Left forelimb (tissue), 1 donor: ENCODE results near the gene LRCH4.

Source experiments
- DNase-seq: peaks from one replicate; pipeline ENCODE4 v3.0.0-alpha.2; 2018; ENCODE audit warnings: low spot score

Gene LRCH4

DNA sequence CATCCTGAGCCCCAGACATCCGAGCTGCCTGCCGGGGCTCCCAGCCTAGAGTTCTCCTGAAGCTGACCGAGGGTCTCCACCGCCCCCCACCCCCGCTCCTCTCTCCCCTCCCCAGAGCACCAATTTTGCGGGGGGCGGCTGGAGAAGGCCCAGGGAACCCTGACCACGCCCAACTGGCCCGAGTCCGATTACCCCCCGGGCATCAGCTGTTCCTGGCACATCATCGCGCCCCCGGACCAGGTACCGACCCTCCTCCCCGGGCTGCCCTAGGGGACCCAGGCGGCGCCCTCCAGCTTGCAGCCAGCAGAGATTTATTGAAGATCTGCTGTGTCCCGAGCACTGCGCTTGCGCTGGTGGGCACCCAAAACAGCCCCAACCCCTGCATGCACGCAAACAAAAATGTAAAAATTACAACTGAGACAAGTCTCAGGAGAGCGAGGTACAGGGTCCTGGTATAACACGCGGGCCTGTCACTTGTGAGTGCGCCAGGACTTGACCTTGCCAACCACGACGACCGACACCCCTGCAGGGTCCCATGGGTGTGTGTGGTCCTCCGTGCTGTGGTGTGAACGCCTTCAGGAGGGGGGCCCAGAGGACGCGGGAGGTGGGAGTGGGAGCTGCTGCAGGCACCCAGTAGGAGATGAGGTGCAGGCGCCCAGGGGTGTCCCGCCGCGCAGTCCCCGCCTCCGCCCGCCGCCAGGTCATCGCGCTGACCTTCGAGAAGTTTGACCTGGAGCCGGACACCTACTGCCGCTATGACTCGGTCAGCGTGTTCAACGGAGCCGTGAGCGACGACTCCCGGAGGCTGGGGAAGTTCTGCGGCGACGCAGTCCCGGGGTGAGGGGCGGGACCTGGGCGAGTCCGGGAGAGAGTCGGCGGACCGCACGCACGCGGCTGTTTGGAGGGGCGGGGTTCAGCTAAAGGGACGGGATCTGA lies 19.3 kb upstream of the LRCH4 start:
- DNase-seq = no peak

DNA sequence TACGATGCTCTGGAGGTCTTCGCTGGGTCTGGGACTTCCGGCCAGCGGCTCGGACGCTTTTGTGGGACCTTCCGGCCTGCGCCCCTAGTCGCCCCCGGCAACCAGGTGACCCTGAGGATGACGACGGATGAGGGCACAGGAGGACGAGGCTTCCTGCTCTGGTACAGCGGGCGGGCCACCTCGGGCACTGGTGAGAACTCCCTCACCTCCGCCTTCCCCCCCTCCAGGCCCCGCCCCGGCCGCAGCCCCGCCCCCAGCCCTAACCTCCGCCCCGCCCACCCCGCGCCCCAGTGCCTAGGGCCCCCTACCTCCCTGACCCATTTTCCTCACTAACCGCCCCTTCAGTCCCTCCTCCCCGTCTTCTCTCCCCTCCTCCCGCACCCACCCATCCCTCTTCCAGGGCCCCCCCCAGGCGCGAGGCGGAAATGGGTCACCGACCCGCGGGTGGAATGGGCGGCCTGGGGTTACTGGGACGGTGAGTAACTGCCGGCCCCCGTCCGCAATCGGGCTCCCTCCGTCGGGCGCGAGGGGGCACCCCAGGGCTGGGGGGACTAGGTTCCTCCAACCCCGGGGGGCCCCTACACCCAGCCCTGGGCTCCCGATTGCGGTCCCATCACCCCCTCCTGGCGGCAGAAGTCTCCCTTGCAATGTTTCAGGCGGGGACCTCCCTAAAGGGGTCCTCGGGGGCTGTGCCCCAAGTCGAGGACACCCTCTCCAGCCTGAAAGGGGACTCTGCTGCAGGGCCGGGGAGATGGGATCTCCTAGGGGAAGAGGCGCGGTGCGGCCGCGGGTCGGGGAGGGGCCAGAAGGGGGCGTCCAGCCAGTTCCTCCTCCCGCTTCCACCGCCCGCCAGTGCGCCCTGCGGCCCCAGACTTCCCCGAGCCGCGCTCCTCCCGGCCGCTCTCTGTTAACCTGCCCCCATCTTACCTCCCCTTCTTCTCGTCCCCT lies 18.4 kb upstream of the LRCH4 start:
- DNase-seq = no peak

DNA sequence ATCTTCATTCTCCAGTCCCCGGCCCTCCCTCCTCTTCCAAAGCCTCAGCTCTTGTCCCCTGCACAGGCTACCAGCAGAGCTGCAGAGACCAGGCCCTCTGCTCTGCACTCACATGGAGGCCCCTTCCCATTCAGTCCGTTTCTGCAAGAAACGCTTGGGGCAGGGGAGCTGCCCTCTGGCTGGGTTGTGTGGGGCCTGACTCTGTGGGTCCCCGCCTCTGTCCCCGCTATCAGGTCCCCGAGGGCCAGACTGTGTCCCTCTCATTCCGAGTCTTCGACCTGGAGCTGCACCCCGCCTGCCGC lies 17.7 kb upstream of the LRCH4 start:
- DNase-seq = no peak

DNA sequence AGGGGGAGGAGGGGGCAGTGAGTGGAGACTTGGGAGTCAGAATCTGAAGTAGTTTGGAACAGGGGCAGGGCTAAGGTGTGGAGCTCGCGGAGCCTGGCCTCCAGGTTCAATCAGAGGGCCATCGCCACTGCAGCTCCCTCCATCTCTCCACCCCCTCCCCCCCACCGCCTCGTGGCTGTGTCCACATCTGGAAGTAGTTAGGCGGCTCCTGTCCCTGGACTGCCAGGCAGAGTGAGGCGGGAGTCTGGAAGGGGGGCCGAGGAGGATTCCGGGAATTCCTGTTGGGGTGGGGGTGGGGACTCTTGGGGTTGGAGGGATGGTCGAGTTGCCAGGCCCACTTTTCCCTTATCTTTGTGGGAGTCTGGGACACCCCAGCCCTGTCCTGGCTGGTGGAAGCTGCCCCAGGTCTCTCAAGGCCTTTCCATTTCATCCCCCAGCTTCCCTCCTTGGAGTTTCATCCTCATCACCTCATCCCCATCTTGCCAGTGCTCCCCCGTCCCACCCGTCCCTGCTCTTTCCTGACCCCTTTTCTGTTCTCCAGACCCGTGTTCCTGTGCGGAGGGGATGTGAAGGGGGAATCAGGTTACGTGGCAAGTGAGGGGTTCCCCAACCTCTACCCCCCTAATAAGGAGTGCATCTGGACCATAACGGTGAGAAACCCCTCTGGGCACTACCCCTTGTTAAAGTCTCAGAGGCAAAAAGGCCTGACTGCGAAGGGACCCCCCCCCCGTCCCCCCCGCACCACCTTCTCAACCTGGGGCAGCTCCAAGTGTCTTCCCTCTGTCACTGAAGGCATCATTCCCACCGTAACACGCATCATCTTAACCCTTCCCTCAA lies 17.2 kb upstream of the LRCH4 start:
- DNase-seq = peak; percentile 92

DNA sequence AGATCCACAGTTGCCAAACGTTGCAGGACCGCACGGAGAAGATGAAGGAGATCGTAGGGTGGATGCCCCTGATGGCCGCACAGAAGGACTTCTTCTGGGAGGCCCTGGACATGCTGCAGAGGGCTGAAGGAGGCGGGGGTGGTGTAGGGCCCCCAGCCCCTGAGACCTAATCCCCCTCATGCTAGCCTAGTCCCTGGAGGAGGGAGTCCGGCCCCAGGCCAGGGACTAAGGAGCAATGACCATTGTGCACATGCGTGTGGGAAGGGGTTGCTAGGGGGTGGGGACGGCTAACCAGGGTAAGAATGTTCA lies 14.8 kb upstream of the LRCH4 start:
- DNase-seq = no peak

DNA sequence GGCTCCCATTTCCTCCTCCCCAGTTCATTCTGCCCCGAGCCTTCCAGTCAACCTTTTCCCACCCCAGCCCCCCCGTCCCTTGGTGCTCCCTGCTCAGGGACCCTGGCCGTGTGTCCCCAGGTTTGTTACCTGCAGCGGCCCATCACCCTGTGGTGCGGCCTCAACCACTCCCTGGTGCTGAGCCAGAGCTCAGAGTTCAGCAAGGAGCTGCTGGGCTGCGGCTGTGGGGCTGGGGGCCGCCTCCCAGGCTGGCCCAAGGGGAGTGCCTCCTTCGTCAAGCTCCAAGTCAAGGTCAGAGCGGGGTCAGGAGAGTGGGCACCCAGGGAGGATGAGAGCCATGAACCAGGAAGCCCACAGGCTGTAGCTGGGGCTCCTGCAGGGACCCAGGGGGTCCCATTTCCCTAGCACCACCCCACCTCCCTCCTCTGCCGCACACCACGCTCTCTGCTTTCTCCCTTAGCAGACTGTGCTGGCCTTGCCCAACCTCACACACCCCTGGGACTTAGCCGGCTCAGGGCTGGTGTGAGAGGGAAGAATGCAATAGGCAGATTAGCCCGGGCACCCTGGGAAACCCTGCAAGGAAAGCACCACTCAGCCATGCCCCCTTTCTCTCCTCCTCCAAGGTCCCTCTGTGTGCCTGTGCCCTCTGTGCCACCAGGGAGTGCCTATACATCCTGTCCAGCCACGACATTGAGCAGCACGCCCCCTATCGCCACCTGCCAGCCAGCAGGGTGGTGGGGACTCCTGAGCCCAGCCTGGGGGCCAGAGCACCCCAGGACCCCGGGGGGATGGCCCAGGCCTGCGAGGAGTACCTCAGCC lies 14.2 kb upstream of the LRCH4 start:
- no peak for DNase-seq

DNA sequence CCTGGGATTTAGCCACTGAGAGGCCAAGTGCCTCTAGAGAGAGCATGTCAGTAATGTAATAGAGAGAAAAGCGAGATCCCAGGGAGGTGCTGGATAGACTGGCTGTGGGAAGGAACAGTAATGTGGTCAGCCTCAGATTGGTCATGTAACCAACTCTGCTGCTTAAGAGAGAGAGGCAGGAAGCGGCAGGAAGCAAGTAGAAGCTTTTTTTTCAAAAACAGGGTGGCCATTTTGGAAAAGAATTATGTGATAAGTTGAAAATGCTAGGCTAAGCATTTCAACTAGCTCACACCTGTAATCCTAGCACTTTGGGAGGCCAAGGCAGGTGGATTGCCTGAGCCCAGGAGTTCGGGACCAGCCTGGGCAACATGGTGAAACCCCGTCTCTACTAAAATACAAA lies 12.5 kb upstream of the LRCH4 start:
- DNase-seq = no peak

DNA sequence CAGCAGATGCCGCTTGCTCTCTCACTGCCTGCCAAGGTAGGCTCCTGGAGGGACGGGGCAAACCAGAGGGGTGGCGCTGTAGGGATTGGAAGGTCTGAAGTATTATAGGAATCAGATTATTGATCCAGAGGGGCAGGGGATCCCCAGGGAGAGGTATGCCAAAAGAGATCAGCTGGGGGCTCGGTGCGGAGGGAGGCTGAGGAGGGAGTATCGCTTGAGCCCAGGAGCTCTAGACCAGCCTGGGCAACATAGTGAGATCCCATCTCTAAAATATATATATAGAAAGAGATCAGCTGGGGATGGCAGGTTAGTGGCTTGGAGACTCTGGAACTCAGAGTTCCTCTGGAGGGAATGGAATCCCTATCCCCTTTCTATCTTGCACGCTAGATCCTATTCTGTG lies 9.3 kb upstream of the LRCH4 start:
- DNase-seq = no peak

DNA sequence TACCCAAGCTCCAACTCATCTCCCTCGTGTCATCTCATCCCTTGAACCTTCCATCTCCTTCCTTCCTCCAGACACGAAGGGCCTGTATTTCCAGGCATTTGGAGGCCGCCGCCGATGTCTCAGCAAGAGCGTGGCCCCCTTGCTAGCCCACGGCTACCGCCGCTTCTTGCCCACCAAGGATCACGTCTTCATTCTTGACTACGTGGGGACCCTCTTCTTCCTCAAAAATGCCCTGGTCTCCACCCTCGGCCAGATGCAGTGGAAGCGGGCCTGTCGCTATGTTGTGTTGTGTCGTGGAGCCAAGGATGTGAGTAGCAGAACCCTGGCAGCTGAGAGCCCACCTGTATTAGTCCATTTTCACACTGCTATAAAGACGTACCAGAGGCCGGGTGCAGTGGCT lies 5.7 kb upstream of the LRCH4 start:
- DNase-seq = no peak

DNA sequence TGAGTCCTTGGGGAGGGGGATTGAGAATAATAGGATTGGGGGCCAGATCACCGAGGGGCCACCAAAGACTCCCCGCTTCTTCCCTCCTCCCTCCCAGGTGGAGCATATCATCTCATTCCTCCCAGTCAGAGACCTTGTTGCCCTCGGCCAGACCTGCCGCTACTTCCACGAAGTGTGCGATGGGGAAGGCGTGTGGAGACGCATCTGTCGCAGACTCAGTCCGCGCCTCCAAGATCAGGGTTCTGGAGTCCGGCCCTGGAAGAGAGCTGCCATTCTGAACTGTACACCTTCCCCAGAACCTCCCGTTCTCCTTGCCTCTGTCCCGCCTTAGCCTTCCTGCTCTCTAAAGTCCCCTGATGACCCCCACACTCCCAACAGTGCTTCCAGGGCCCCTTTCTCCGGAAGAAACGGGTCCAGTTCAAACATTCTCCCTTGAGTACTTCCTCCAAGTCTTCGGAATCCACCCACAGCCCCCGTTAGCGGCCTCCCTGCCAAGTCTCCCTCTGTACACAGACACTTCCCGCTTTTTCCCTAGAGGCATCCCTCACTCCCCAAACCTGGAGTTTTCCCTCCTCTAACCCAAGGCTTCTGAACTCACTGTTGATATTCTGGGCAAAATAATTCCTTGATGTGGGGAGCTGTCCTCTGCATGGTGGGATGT lies 4.3 kb upstream of the LRCH4 start:
- DNase-seq = no peak

DNA sequence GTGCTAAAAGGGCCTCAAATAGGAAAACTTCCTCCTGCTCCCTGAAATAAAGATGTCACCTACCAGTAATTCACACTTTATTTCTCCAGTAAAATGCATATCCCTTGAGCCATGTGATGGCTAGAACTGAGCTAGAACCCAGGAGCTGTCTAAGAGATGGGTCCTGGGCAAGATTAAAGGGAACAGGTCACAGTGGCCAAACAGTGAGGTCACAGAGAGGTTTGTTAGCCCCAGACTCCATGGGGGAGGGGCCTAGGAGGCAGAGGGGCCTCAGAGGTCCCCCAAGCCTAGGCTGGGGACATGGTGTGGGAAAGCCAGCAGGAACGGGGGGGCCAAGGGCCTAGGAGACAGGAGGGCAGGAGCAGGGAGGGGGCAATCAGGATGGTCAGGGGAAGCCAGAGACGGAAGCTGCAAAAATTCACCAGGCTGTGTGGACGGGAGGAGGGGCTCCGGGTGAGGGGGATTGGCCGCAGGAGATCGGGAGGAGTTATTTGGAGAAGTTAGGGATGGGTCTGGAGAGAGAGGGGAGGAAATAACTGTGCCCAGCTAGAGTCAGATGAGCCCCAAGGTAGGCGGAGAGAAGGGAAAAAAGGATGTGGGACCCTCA lies 3.5 kb upstream of the LRCH4 start:
- DNase-seq = no peak

DNA sequence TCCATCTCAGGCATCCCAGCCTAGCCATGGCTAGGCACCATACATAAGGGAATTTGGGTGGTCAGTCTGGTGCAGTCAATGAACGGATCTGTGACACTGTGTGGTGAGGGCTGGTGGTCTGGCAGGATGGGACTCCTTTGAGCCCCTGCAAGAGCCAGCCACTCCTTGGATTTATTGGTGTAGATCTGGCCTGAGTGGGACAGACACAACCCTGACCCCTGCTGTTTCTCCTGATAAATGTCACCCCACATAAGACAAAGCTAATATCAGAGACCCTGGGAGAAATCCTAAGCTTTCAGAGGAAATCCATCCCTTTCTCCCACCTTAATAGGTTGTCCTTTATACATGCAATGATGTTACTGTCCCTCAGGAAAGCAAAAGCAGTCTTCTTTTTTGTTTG lies 2.5 kb upstream of the LRCH4 start:
- no peak for DNase-seq

DNA sequence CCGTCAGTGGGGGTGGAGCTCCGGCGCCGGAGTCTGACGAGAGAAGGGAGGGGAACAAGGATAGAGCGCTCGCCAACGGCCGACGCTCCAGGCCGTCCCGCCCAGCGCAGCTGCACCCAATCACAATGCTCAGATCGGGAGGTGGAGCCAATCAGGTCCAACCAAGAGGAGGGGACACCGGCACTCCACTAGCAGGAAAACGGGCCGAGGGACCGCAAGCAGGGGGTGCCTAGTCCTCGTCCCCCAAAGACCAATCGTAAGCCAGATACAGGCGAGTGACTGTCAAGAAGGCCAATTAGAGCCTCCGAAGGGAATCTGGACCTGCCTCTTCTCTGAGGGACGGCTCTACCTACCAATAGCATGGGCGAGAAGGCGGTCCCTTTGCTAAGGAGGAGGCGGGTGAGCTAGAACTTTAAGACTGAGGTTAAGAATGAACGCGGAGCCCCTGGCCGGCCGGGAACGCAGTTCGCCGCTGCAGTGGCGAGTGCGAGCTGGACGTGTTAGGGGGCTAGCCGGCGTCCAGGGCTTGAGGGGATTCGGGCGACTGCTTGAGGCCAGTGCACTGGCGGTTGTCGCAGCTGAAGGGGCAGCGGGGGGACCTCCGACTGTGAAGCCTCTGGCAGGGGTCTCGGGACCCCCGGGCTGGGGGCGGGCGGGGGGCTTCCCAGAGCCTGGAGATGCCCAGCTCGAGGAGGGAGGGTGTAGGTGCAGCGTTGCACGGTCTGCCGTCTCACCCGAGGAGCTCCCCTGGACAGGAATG lies 517 bp upstream of the LRCH4 start, which contains the start of gene FBXO24:
Gene FBXO24 (plus strand): TSS at position 63 of the 760 bp plus-strand sequence. CDS start 298 bp downstream, at position 361.
- peak; percentile 99 for DNase-seq

DNA sequence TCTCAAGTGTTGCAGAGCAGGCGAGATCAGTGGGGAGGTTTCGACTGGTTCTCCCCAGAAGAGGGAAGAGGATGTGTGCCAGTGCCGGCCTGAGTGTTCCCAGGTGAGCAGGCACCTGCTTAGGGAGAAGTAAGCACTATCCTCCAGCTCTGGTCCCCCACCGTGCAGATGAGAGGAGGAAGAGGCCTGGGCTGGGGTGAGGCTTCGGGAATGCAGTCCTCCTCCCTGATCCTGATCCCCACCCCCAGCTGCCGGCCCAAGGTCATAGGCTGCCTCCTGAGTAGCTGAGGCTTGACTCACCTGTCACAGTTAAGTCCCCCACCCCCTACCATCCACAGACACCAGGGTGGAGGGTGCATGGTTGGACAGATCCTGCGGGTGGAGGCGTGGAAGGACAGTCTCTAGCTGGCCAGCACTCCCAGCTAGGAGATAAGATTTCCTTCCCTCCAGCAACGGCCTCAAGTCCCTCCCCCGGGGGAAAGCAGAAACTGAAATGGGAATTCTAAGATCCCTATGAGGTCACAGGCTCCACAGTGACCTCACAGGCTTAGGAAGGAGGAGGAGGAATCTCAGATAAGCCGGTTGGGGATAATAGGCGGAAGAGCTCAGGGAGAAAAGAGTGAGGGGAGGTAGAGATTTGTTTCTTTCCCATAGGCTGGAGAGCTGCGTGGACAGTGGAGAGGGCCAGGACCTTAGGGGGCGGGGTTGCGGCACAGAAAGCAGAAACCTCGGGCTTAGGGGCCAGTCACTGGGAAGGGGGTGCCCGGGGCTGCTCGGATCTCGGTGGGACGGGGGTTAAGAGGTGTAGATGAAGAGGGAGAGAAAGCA lies 1.0 kb downstream of the LRCH4 start:
- DNase-seq = no peak

DNA sequence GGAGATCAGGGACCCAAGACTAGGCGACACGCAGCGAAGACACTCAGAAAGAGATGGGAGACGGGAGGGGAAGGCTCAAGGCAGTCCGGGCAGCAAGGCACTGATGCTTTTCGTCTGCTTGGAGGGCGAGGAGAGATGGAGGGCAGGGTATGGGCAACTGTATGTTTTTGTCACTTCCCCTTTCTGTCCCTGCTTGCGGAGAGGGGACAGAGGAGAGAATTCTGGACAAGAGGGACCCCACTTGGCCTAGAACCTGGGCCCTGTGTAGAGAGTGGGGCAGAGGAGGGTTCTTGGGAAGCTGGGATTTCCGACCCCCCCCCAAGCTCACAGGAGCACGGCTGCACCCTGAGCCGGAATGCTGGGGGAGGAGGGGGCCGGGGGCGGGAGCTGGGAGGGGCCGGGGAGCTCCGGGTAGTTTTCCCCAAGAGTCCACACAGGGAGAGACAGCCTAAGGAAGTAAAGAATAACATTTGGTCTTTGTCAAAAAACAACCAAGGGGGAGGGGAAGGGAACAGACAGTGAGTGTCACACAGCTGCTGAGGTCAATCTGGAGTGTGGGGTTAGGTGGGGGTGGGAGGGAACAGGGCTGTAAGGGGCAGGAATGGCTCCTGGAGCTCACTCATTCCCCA lies 1.8 kb downstream of the LRCH4 start:
- DNase-seq = no peak

DNA sequence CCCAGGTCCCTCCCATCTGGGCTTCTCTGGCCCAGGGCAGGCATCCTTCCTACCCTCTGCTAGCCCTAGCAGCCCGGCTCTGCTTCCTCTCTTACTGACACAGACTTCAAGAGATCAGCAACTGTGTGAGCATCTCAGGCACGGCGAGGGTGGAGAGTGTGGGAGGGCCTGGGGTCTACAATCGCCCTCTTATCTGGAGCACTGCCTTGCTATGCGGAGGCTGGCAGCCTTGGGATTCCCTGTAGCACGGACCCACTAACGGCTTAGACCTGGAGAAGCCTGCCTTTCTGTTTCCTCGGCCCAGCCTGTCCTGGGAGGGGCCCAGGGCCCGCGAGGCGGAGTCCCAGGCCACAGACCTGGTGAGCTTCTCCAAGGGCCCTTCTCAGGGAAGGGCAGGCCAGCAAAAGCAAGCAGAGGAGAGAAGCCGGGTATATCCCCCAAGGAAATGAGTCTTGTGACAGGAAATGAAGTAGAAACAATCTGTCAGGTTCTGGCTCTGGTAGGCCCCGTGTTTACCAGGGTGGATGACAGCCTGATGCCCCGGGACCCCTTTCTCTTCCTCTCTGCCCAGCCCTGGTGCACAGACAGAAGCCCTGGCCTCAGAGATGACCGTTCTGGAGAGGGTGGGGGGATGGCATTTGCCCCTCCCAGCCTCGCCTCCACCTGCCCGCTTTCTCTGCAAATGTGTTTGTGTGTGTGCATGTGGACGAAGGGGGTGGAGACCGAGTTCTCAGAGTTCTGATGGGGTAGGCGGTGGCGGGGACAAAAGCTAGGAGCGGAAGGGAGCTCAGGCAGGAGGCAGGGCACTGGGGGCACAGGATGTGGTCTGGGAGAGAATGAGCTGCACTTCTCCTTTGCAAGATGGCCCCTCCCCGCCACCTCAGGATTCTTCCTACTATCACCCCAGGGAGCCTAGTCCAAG lies 2.5 kb downstream of the LRCH4 start:
- DNase-seq = no peak

DNA sequence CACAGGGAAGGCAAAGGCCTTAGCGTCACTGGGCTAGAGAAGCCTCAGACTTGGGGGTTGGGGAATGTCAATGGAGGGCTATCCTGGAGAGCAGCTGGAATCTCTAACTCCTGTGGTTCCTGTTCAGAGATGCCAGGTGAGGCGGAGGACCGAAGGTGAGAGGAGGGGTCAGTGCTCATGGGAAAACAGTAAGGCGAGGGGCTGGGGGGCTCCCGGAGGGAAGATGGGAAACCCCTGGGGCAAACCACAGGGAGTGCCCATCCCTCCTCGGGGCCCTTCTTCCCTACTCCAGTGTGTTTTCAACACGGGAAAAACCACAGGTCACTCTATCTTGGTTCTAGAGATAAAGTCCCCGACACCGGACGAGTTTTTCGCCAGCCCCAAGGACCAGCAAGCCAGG lies 3.3 kb downstream of the LRCH4 start:
- DNase-seq = no peak
